Adipose tissue (tissue), 3 donors: ENCODE data around the gene ADAM8. TPM values are rescaled to one million over a fixed set of nuclear protein-coding genes. Genes with fewer than 3 reads are reported as not detected.

Source experiments
- H3K27ac ChIP-seq: one replicate; pipeline ENCODE4 v1.5.1; 2013; ENCODE audit warnings: low read depth, low read length
- WGBS, 3 donors: extraction: QIAGEN DNeasy Blood & Tissue Kit; methylation state at CpG; one replicate each; pipeline ENCODE4 v1.1.7; 2013; 5-methylcytosine and 5-hydroxymethylcytosine counted together
- polyA plus RNA-seq, 3 donors: library from polyadenylated mRNA; stranded (reverse); fragments of 200-250 nt; gene quantifications; one replicate each; pipeline ENCODE4 v1.2.3, GENCODE V29; 2013
- donor health status: healthy with polysubstance abuse.
- donor health status: Bipolar disorder and iron deficiency.
- donor health status: healthy.

The ADAM8 gene
- polyA plus RNA-seq, 3 donors, result 2.3 to 14.1 (median 3.8) TPM

DNA sequence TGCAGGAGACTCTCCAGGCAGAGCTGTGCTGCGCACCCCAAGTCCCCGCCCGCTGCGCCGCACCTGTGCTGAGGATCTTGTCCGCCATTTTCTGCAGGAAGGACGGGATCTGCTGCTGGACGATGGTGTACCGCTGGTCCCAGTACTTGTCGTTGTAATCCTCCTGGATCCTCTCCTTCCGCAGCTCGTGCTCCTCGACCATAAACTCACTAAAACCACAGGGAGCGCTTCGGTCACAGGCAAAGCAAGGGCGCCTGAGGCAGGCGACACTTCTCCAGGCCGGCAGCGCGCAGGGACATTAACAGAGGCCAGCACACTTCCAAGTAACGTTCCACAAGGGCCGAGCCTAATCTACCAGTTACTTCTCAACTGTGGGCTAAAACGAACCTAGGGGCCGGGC is 13.1 kb upstream of the ADAM8 start:
- no peak overlapping the region for H3K27ac ChIP-seq
- 94 to 96% (median 96%) methylated on average over 24 of the region's 24 CpGs for WGBS, 3 donors

DNA sequence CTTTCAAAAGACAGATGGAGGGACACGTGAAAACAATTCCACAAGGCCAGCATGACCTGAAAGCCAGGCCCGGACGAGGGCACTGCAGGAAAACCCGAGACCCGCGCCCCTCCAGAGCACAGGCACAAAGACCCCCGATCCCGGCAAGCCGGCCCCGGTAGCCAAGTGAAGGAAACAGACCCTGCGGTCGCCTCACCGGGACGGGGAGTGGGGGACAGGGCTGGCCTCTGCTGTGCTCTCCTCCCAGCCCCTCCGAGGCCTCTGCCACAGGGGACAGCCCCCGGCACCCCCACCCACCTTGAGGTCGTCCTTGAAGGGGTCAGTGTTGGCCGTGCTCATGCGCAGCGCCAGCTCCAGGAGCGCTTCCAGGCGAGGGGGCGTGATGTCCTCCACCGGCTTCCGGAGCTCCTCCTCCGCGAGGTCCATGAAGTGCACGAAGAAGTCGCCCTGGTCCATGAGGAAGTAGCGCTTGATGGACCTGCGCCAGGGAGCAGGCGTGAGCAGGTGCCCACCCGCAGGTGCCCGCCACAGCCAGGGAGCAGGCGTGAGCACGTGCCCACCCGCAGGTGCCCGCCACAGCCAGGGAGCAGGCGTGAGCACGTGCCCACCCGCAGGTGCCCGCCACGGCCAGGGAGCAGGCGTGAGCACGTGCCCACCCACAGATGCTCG is 11.3 kb upstream of the ADAM8 start:
- no peak overlapping the region for H3K27ac ChIP-seq
- WGBS, 3 donors, result 94 to 96% (median 95%) methylated on average over 41 to 46 of the region's 46 CpGs

DNA sequence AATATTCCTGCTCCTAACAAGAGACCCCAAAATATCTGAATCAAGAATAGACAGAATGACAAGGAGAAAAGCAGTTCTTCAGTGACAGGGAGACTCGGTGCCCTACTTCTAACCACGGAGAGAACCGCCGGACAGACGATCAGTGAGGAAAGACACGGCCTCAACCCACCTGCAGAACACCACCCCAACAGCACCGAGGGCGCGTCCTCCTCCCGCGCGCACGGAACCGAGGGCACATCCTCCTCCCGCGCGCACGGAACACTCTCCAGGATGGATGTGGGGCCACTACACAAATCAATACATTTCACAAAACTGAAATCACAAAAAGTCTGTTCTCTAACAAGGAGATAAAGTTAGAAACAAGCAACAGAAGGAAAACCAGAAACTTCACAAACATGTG is 9.7 kb upstream of the ADAM8 start:
- WGBS, 3 donors, result 84 to 92% (median 89%) methylated on average over 18 of the region's 18 CpGs
- H3K27ac ChIP-seq, result no peak overlapping the region

DNA sequence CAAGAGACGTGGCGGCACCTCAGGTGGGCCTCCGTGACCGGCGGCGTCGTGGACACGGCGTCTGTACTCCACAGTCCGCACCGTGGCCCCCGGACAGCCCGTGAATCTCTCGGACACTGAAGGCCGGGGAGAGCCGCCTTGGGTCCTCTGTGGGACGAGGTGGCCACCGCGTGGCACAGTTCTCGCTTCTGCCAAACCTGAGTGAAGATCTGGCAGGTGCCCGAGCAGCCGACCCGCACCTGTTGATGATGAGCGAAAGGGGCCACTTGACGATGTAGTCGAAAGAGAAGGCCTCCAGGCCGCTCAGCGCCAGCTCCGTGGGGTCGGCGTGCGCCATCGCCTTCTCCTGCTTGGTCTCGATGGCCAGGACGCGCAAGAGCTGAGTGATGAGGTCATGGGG is 8.5 kb upstream of the ADAM8 start:
- WGBS, 3 donors, result 96 to 97% (median 96%) methylated on average over 35 to 36 of the region's 36 CpGs

DNA sequence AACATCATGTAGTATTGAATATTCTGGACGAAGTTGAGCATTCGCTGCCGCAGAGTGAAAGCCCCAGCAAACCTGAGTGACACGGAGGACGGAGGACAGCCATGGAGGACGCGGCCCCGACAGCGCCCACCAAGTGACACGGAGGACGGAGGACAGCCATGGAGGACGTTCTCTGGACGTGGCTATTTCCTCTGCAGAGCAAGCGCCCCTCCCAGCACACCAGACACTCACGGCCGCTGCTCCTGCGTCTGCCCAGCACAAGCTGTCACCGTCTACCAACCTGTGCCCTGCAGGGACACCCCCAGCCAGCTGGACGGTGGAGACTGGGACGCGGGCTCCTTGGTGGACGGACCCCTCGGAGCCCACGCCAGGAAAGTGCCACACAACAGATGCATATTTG is 7.3 kb upstream of the ADAM8 start:
- 97% methylated on average over 24 of the region's 24 CpGs for WGBS, 3 donors

More for the DNA sequence above, 8.5 kb upstream of the ADAM8 start:
- H3K27ac ChIP-seq, result no peak overlapping the region

DNA sequence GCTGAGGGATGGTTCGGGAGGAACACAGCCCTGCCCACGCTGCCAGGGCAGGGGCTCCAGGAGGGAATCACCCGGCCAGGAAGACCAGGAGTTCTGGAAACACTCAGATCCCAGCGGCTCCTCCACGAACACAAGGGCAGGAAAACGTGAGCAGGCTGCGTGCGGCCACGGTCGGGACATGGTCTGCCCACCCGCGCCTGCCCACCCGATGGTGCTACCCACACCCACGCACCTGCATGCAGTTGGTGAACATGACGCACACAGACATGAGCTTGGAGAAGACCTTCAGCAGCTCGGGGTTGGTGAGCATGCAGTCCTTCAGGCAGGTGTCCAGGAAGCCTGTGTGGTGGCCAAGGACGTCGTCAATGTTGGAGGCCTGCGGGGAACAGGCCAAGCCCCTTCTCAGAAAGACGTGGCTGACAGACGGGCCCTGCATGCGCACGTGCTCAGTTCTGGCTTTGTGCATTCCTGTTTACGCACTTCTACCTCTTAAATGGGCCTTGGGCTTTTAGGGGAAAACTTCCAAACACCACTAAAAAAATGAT is 6.2 kb upstream of the ADAM8 start:
- H3K27ac ChIP-seq, result no peak overlapping the region
- WGBS, 3 donors, result 91 to 94% (median 94%) methylated on average over 24 of the region's 24 CpGs

More for the DNA sequence above, 7.3 kb upstream of the ADAM8 start:
- H3K27ac ChIP-seq, result no peak overlapping the region

DNA sequence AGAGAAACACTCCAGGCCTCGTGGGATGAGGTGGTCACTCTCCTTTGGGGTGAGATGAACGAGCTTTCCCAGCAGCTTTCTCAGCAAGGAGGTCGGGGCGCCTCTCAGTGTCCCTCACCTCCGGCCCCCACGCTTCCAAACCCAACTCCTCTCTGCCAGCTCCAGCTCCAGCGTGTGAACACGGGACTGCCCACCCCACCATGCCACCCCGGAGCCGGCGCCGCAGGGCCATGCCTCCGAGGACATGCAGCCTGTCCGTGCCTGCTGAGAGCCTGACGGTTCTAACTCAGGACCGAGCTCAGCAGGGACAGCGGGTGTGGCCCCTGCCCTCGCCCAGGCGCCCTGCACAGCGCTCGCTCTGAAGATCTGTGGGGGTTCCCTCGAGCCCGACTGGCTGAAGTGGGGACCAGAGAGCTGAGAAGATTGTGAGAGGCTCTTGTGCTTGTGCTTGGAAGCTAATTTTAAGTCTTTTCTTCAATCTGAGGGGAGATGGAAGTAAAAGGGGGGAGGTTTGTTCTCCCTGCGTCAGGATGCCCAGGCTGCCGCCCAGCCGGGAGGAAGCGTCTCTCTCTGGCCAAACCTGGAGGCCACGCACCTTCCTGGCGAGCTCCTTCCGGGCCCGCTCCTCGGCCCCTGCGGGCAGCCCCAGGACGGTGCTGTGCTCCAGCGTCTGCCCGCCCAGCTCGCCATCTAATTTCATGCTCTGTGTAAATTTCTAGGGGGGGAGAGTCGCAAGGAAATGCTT is 5.1 kb upstream of the ADAM8 start:
- 91 to 94% (median 94%) methylated on average over 38 of the region's 38 CpGs for WGBS, 3 donors
- H3K27ac ChIP-seq, result no peak overlapping the region

DNA sequence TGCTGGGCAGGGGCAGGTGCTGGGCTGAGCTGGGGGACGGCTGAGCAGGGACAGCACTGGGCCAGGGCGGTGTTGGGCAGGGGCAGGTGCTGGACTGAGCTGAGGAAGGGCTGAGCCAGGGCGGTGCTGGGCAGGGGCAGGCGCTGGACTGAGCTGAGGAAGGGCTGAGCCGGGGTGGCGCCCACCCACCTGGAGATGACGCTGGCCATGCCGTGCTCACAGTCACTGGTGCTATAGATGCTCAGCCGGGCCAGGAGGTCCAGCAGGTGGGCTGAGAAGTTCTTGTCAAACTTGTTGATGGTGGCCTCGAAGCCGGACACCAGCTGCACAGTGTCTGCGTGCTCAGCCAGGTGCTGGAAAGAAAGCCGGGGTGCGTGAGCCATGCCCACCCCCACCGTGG is 4.4 kb upstream of the ADAM8 start:
- no peak overlapping the region for H3K27ac ChIP-seq
- 93 to 95% (median 94%) methylated on average over 13 to 15 of the region's 15 CpGs for WGBS, 3 donors

DNA sequence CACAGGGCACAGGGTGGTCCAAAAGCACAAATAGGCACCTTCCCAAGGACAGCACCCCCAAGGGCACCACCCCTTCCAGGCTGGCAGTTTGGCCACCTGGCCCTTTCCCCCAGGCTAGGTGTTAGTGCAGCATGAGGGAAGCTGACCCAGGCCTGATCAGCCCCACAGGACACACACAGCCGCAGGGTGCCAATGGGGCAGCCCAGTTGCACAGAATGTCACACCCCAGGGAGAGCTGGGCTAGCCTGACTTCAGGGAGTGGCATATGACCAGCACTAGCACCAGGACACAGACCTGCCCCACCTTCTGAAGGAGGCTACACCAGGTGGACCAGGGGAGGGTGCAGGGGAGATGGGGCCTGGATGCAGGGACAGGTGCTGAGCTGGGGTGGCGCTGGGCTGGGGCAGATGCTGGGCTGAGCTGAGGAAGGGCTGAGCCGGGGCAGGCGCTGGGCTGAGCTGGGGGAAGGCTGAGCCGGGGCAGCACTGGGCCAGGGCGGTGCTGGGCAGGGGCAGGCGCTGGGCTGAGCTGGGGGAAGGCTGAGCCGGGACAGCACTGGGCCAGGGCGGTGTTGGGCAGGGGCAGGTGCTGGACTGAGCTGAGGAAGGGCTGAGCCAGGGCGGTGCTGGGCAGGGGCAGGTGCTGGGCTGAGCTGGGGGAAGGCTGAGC is 3.9 kb upstream of the ADAM8 start:
- WGBS, 3 donors, result 92 to 96% (median 92%) methylated on average over 9 to 10 of the region's 10 CpGs
- no peak overlapping the region for H3K27ac ChIP-seq

DNA sequence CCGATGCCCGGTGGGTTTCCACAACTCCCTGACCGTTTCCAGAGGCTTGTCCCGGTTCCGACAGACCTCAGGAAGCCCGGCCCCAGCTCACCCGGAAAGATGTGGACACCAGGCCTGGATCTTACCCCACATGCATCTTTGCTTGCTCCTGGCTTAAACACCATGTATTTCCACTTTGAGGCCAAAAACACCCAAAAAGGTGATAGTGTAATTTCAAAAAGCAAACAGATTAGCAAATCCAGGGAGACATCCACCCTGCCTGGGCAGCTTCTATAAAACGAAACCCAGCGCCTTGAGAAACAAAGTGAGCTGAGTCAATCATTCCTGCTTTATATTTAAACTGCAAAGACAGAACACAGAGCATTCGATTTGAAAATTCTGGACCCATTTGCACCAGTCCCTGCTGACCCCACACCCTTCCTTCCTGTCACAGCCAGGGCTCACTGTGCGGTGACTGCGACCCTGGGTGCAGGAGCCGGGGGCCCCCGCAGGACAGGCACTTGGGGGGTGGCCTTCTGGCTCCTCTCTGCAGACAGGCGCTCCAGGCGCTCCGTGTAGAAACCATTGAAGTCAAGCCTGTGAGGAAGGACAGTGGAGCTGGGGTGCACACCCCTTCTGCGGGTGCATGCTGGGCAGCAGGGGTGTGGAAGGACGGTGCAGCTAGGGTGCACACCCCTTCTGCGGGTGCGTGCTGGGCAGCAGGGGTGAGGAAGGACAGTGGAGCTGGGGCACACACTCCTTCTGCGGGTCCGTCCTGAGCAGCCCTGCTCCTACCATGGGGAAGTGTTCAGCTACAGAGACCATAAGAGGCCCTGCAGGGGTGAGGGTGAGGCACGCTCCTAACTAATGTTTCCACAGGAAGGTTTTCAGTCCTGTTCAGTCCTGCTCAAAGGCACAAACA is 2.9 kb upstream of the ADAM8 start:
- WGBS, 3 donors, result 57 to 83% (median 71%) methylated on average over 23 to 24 of the region's 24 CpGs
- no peak overlapping the region for H3K27ac ChIP-seq

DNA sequence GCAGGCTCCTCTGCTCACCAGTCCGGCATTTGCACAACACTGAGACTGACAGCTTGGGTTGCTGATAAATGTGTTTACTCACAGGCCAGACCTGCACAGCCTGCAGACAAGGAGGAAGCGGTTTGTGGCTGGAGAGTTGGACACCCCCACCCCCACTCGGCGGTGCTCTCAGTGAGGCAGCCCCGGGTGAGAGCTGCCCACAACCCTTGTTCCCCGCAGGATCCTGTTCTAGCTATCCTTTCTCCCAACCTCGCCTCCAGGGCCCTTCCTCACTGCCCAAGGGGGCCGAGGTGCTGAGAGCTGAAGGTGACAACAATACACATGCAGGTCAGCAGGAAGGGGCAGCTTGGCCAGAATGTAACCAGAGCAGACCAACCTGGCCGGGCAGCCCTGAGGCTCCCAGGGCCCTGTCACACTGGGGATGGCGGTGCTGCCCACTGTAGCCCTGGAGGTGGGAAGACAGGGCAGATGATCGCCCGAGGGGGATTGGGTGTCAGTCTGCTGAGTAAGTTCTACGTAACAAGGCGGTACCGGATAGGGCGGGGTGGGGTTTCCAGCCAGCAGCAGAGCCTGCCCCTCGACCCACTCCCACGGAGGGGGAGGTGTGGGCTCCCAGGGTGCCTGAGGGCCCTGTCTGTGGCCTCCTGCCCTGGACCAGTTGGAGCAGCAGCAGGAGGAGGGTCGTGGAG is 2.1 kb upstream of the ADAM8 start:
- WGBS, 3 donors, result 42 to 54% (median 45%) methylated on average over 19 of the region's 19 CpGs
- peak overlapping the region; percentile 67 for H3K27ac ChIP-seq

DNA sequence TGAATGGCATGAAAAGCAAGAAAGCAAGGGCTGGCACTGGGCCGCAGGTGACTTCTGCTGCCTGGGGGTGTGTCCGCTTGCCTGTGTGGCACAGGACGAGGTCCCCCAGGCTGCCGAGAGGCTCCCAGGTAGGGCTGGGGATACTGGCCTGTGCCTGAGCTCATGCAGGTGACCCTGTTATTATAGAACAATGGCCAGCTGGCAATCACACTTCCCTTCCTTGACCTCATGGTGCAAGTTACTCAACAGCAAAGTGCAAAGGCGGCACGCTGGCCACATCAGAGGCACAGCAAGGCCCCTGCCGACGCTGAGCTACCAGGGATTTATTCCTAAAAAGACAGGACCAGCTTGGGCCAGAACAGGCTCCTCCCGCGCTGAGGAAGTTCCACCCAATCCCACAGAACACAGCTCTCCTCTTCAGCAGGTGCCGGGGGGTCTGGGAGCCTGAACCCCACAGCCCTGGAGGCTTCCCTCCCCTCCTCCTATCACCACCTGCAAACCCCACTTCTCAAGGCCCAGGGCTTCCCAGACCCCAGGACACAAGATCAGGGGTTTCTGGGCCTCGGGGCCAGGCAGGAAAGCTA is 1.4 kb upstream of the ADAM8 start:
- 39 to 59% (median 51%) methylated on average over 12 of the region's 12 CpGs for WGBS, 3 donors
- peak overlapping the region; percentile 67 for H3K27ac ChIP-seq

DNA sequence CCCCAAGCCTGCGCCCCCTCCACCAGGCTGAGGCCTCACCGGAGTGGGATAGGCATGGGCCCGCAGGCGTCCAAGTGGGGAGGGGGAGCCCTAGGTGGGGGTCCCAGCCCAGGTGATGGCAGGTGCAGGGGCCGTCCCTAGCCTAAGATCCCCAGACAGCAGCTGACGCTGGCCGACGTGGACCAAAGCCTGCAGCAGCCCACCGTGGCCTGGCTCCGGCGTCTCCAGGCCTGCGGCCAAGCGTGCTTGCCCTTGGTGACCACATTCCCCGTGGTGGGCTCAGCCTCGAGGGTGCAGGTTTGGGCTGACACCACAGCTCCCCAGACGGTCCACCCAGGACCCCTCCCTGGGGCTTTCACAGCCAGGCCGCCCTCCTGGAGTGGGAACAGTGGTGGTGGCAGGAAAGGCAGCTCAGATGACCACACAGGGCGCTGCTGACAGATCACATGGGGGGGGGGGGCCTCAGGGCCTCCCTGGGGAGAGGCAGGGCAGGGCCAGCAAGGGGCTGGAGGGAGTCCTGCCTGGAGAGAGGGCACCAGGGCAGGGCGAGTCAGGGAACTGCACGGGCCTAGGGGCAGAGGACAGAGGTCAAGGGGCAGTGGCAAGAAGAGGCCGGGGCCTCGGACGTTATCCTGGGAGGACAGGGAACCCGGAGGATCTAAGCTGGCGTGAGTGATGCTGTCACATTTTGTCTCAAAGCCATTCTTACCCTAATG is 767 bp upstream of the ADAM8 start:
- no peak overlapping the region for H3K27ac ChIP-seq
- WGBS, 3 donors, result 65 to 72% (median 68%) methylated on average over 22 to 25 of the region's 25 CpGs

DNA sequence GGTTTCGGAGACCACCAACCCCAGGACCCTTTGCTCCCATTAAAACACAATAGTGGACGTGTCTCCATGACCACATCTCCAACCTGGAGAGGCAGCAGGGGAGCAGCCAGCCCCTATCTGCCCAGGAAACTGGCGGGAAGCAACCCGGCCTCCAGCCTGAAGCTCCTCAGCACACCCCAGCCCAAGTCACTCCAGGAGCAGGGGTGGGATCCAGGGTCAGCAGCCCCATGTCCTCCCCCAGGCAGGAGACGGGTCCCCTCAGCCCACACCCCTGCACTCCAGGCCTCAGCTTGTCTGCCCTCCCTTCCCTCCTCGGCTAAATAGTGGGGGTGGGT is 601 bp downstream of the ADAM8 start:
- H3K27ac ChIP-seq, result no peak overlapping the region
- 17 to 59% (median 17%) methylated on average over 5 to 6 of the region's 6 CpGs for WGBS, 3 donors

DNA sequence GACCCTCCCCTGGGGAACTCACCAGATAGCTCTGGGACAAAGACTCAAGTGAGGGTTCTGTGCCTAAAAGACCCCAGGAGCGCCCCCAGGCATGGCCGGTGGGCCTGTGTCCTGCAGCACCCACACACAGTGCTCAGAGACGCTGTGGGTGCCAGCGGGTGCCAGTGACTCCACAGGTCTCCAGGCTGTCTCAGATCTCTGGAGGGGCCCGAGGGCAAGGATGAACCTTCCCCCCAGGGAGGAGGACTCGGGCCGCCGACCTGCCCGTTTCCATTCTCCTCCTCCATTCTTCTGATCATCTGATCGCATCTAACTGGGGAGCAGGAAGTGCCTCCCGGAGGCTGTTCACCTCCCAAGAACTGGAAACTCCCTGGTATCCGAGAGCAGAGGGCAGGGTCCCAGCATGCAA is 980 bp downstream of the ADAM8 start:
- H3K27ac ChIP-seq, result no peak overlapping the region
- WGBS, 3 donors, result 7 to 48% (median 17%) methylated on average over 11 to 12 of the region's 12 CpGs

DNA sequence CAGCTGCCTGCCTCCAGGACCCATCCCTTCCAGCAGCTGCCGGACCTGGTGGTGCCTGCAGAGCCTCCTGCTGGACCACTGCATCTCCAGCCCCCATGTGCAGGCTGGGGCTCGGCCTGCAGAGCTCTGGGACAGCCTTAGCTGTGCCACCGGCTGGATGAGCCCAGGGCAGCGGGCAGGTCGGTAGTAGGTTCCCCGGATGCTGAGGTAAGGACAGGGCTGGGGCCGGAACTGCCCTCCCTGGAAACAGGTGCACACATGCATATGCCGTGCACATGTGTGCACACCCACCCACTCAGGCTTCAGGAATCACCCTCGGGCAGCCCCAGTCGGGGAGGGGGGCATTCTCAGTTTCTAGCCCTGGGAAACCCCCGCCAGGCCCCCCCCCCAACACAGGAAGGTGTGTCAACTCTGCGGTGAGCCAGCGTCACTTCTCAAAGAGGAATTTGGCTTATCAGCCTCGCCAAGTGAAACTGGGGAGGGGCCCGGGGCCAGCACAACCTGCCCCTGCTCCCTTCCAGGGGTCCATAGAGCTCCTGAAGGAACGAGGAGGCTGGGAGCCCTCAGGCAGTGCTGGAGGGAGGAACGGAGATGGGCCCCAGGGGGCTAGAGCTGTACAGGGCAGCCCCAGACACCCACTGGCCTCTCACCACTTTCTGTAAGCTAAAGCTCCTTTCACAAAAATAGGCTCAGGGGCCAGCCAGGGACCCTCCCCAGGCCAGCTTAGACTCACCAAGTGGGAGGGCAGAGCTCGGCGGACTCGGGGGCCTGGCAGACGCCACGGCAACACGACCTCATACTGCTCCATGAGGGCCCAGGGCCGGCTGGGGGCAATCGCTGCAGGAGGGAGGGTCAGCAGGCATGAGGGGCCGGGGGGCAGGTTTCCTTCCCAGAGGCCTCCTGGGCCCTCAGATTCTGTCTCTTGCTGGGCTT is 1.7 kb downstream of the ADAM8 start:
- no peak overlapping the region for H3K27ac ChIP-seq
- 19 to 56% (median 30%) methylated on average over 22 to 26 of the region's 26 CpGs for WGBS, 3 donors
